Mesenchymal stem cell (in vitro differentiated cells and primary cell): ENCODE data around the gene HOPX.
A peak's percentile ranks its signal among the peaks of the same experiment; 100 is the strongest.
"Not testable (repeated sequence)": the region's sequence is repeated elsewhere in the genome, so short reads cannot be mapped to it uniquely, and the experiment has no call there.

Experiments used
- DNase-seq: peaks from one replicate; pipeline ENCODE4 v3.0.0-alpha.2; 2013
- H2AFZ ChIP-seq: one replicate; pipeline ENCODE4 v1.6.1; 2013; ENCODE audit warnings: low read depth, mild to moderate bottlenecking, control low read depth, inconsistent platforms, low read length, moderate library complexity
- H2AK5ac ChIP-seq: 2 replicates; pipeline ENCODE4 v1.6.1; 2013; ENCODE audit warnings: low read length, moderate library complexity, mild to moderate bottlenecking, inconsistent platforms; ENCODE audit not compliant: severe bottlenecking
- H2BK120ac ChIP-seq: one replicate; pipeline ENCODE4 v1.6.1; 2013; ENCODE audit warnings: low read depth, mild to moderate bottlenecking, inconsistent platforms, low read length, moderate library complexity
- H2BK12ac ChIP-seq, 2 experiments: one replicate each; pipeline ENCODE4 v1.6.1; 2013; ENCODE audit warnings: inconsistent platforms in 2 of 2, low read length in 2 of 2, mild to moderate bottlenecking in 2 of 2, moderate library complexity in 2 of 2, control low read depth in 1 of 2
- H2BK15ac ChIP-seq: one replicate; pipeline ENCODE4 v1.6.1; 2013; ENCODE audit warnings: mild to moderate bottlenecking, low read depth, inconsistent platforms; ENCODE audit not compliant: poor library complexity, severe bottlenecking
- H2BK5ac ChIP-seq: 2 replicates; pipeline ENCODE4 v1.6.1; 2013; ENCODE audit warnings: low read depth, mild to moderate bottlenecking, low read length, control low read depth, inconsistent platforms; ENCODE audit not compliant: poor library complexity, severe bottlenecking
- H3K14ac ChIP-seq, 2 experiments: one replicate each; pipeline ENCODE4 v1.6.1; 2013; ENCODE audit warnings: inconsistent platforms in 2 of 2, low read length in 2 of 2, control low read depth in 1 of 2, mild to moderate bottlenecking in 1 of 2, moderate library complexity in 1 of 2
- H3K18ac ChIP-seq, 2 experiments: one replicate each; pipeline ENCODE4 v1.6.1; 2013; ENCODE audit warnings: inconsistent platforms in 2 of 2, low read length in 2 of 2, control low read depth in 1 of 2, low read depth in 1 of 2, mild to moderate bottlenecking in 1 of 2
- H3K23ac ChIP-seq, 2 experiments: one replicate each; pipeline ENCODE4 v1.6.1; 2013; ENCODE audit warnings: inconsistent platforms in 2 of 2, low read length in 2 of 2, mild to moderate bottlenecking in 2 of 2, moderate library complexity in 2 of 2, control low read depth in 1 of 2
- H3K27ac ChIP-seq: 2 replicates; pipeline ENCODE4 v1.5.1; 2013; ENCODE audit warnings: mild to moderate bottlenecking, moderate library complexity, low read length, control low read depth, inconsistent platforms; ENCODE audit not compliant: poor library complexity, severe bottlenecking
- H3K27me3 ChIP-seq, 2 experiments: 2 replicates each; pipeline versions ENCODE4 v1.6.1 to v1.7.0; 2013; ENCODE audit warnings: low read length in 2 of 2, mild to moderate bottlenecking in 2 of 2, moderate library complexity in 2 of 2, control low read depth in 1 of 2, inconsistent platforms in 1 of 2; ENCODE audit not compliant: control insufficient read depth in 1 of 2, insufficient read depth in 1 of 2
- H3K36me3 ChIP-seq, 2 experiments: 2 replicates each; pipeline versions ENCODE4 v1.6.1 to v1.7.0; 2013; ENCODE audit warnings: low read length in 2 of 2, control low read depth in 1 of 2, inconsistent platforms in 1 of 2, low read depth in 1 of 2, mild to moderate bottlenecking in 1 of 2; ENCODE audit not compliant: insufficient read depth in 2 of 2, control insufficient read depth in 1 of 2
- H3K4ac ChIP-seq, 2 experiments: one replicate each; pipeline ENCODE4 v1.6.1; 2013; ENCODE audit warnings: inconsistent platforms in 2 of 2, low read length in 2 of 2, mild to moderate bottlenecking in 2 of 2, moderate library complexity in 2 of 2, control low read depth in 1 of 2, low read depth in 1 of 2
- H3K4me1 ChIP-seq: 2 replicates; pipeline ENCODE4 v1.6.1; 2013; ENCODE audit warnings: low read depth, low read length, control low read depth; ENCODE audit not compliant: control insufficient read depth, insufficient read depth
- H3K4me2 ChIP-seq: 2 replicates; pipeline ENCODE4 v1.6.1; 2013; ENCODE audit warnings: low read length, mild to moderate bottlenecking, inconsistent platforms; ENCODE audit not compliant: poor library complexity, severe bottlenecking
- H3K4me3 ChIP-seq, 2 experiments: 2 replicates each; pipeline versions ENCODE4 v1.5.1 to v1.7.0; 2013; ENCODE audit warnings: low read length in 2 of 2, mild to moderate bottlenecking in 2 of 2, control low read depth in 1 of 2, low read depth in 1 of 2; ENCODE audit not compliant: insufficient read depth in 1 of 2
- H3K79me1 ChIP-seq: replicated peaks from 2 replicates; pipeline ENCODE4 v1.6.1; 2013; ENCODE audit warnings: mild to moderate bottlenecking, control low read depth, low read length, inconsistent platforms; ENCODE audit not compliant: poor library complexity, severe bottlenecking
- H3K9ac ChIP-seq: 2 replicates; pipeline ENCODE4 v1.7.0; 2013; ENCODE audit warnings: mild to moderate bottlenecking, low read length, moderate library complexity
- H3K9me3 ChIP-seq: 2 replicates; pipeline ENCODE4 v1.7.0; 2013; ENCODE audit warnings: mild to moderate bottlenecking, low read length; ENCODE audit not compliant: control insufficient read depth
- H4K8ac ChIP-seq: one replicate; pipeline ENCODE4 v1.6.1; 2013; ENCODE audit warnings: inconsistent platforms, mild to moderate bottlenecking, low read length, moderate library complexity
- H4K91ac ChIP-seq: one replicate; pipeline ENCODE4 v1.6.1; 2013; ENCODE audit warnings: mild to moderate bottlenecking, low read length, inconsistent platforms
- WGBS: methylation state at CpG from one replicate; pipeline ENCODE4 v1.1.7; 2013; ENCODE audit warnings: mixed read lengths; 5-methylcytosine and 5-hydroxymethylcytosine counted together

The HOPX gene

GRCh38 chr4:56668267-56668666, 12.8 kb downstream of the HOPX start:
- Histone ChIP-seq H3K4me3 (no peak overlapping the region), H2BK5ac (no peak overlapping the region), H3K9me3 (peaks cover 3% of the 10 kb centered on the region), H2AK5ac (no peak overlapping the region), H2BK120ac (no peak overlapping the region), H3K4me2 (no peak overlapping the region), H3K79me1 (no peaks in the 10 kb centered on the region), H2BK12ac (no peak overlapping the region), H3K4me1 (peaks cover 2% of the 10 kb centered on the region), H4K8ac (no peak overlapping the region), H3K27me3 (peaks cover 0 to 28% of the 10 kb centered on the region in 2 experiments), H2BK15ac (no peak overlapping the region), H3K36me3 (no peaks in the 10 kb centered on the region), H3K14ac (no peak overlapping the region), H2AFZ (no peak overlapping the region), H3K18ac (no peak overlapping the region), H3K4ac (no peak overlapping the region), H3K9ac (no peak overlapping the region), H4K91ac (no peak overlapping the region), H3K23ac (no peak overlapping the region), H3K27ac (no peak overlapping the region)
- WGBS = 91% methylated on average over 4 of the region's 4 CpGs
- DNase-seq = no peak

DNA sequence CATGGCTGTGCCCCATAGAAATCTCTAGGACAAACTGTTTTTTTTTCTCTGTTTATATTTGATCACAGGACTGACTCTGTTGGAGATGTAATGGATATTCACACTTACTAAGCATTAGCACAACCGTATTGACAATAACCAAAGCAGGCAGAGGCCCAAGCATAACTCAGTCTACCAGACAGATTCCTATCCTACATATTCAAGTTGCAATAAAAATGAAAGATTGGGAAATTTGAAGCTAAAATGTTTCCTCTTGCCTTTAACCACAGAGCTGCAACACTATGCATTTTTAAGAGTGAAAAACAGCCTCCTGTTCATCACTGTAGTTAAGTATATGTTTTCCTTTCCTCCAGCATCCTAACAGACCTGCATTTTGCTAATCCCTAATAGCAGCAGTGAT, 13.7 kb downstream of the HOPX start:
- H3K4ac ChIP-seq, H2BK12ac ChIP-seq, H3K23ac ChIP-seq, H3K4me3 ChIP-seq, H4K8ac ChIP-seq, H3K9me3 ChIP-seq, H2AK5ac ChIP-seq, H3K79me1 ChIP-seq, H4K91ac ChIP-seq, H2BK120ac ChIP-seq, H3K9ac ChIP-seq, H3K14ac ChIP-seq, H2BK5ac ChIP-seq, H3K4me2 ChIP-seq, H2BK15ac ChIP-seq, H3K4me1 ChIP-seq, H3K27ac ChIP-seq, H3K18ac ChIP-seq, H2AFZ ChIP-seq, H3K36me3 ChIP-seq: not testable (repeated sequence)
- WGBS = no CpG with 5 or more reads among the region's 1 CpG
- DNase-seq = peak; percentile 40
- H3K27me3 ChIP-seq = peaks cover 0 to 36% of the 10 kb centered on the region in 2 experiments

DNA sequence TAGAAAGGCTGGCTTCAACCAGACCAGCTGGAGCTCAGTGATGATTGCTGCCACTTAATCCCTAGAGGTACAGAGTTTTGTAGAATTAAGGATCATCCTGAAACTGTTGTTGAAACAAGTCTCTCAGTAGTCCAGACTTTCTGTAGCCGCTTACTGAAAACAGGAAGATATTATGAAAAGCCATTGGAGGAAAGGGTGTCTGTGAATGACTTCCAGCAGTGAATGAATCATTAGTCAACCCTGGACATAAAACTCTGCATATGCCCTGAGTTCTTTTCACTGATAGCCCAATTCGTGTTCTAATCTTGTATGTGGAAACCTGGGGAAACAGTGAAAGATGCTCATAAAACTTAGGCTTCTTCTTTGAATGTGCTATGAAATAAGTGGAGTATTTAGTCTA, 14.8 kb downstream of the HOPX start:
- Histone ChIP-seq H3K4me3 (no peak overlapping the region), H2BK15ac (no peak overlapping the region), H3K4me1 (peaks cover 2% of the 10 kb centered on the region), H3K4ac (no peak overlapping the region), H3K36me3 (no peaks in the 10 kb centered on the region), H3K9me3 (peaks cover 3% of the 10 kb centered on the region), H3K18ac (peak overlapping the region in 1 of 2 experiments; percentile 79), H4K91ac (no peak overlapping the region), H2BK120ac (no peak overlapping the region), H2BK12ac (no peak overlapping the region), H2AFZ (no peak overlapping the region), H3K14ac (no peak overlapping the region), H2BK5ac (no peak overlapping the region), H4K8ac (no peak overlapping the region), H3K4me2 (no peak overlapping the region), H3K27me3 (peaks cover 0 to 44% of the 10 kb centered on the region in 2 experiments), H3K23ac (no peak overlapping the region), H2AK5ac (no peak overlapping the region), H3K27ac (no peak overlapping the region), H3K9ac (no peak overlapping the region), H3K79me1 (no peaks in the 10 kb centered on the region)
- 60% methylated on average over 1 of the region's 2 CpGs for WGBS
- DNase-seq = no peak

DNA sequence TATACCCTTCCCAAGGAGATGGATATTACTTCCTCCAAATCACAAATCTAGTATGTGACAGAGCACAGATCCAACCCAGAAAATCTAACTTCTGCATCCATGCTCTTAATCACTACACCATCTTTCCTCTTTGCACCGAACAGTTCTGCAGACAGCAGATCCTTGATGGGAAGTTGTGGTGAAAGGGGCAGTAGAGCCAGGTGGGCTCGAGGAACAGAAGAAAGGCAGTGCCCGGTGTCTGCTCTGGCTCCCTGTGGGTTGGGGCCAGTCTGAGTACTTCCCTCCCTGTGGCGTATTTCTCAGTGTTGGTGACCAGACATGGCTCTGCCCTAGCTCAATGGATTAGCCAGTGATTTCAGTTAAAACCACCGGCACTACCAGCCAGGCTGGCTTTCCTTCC, 15.3 kb downstream of the HOPX start:
- Histone ChIP-seq H4K91ac (peak overlapping the region; percentile 34), H3K14ac (no peak overlapping the region), H3K36me3 (no peaks in the 10 kb centered on the region), H3K4ac (peak overlapping the region in 1 of 2 experiments; percentile 58), H3K23ac (no peak overlapping the region), H3K79me1 (no peaks in the 10 kb centered on the region), H3K4me2 (no peak overlapping the region), H3K27me3 (peaks cover 0 to 49% of the 10 kb centered on the region in 2 experiments), H2AFZ (no peak overlapping the region), H2BK5ac (no peak overlapping the region), H3K4me3 (no peak overlapping the region), H3K27ac (no peak overlapping the region), H3K4me1 (peaks cover 2% of the 10 kb centered on the region), H2BK15ac (no peak overlapping the region), H2BK12ac (peak overlapping the region in 1 of 2 experiments; percentile 90), H3K9ac (no peak overlapping the region), H2AK5ac (peak overlapping the region; percentile 75), H4K8ac (peak overlapping the region; percentile 75), H2BK120ac (no peak overlapping the region), H3K18ac (peak overlapping the region; percentile 57 to 79), H3K9me3 (peaks cover 3% of the 10 kb centered on the region)
- no peak for DNase-seq
- whole genome bisulfite sequencing = 88% methylated on average over 4 of the region's 5 CpGs
